ENCODE results near the gene CCDC149. TPM values are rescaled to one million over a fixed set of nuclear protein-coding genes. Genes with fewer than 3 reads are reported as not detected.

The CCDC149 gene
- total RNA-seq, 2 donors from 2014 or later, result 13.3 to 13.5 TPM

DNA sequence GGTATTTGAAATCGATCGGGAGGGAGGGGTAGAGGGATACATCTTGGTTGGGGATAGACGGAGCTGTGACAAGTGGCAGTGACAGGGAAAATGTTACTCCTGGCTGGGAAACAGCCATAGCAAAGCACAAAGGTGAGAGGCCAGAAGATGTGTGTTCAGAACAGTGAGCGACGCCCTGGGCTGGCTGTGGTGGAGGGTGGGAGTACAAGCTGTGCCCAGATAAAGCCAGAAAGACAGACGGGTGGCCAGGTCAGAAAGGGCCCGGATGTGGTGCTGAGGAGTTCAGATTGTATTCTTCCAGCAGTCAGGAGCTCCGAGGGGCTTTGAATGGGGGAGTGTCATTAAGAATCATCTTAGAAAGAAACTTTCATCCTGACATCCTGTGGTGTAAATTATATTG, 27.9 kb downstream of the CCDC149 start:
- H3K9me3 ChIP-seq, result no peaks in the 10 kb centered on the region
- no peak overlapping the region for H3K9ac ChIP-seq (ENCODE audit: low read depth in 2 of 2, low read length in 2 of 2)
- TF ChIP-seq, protein P1, sequence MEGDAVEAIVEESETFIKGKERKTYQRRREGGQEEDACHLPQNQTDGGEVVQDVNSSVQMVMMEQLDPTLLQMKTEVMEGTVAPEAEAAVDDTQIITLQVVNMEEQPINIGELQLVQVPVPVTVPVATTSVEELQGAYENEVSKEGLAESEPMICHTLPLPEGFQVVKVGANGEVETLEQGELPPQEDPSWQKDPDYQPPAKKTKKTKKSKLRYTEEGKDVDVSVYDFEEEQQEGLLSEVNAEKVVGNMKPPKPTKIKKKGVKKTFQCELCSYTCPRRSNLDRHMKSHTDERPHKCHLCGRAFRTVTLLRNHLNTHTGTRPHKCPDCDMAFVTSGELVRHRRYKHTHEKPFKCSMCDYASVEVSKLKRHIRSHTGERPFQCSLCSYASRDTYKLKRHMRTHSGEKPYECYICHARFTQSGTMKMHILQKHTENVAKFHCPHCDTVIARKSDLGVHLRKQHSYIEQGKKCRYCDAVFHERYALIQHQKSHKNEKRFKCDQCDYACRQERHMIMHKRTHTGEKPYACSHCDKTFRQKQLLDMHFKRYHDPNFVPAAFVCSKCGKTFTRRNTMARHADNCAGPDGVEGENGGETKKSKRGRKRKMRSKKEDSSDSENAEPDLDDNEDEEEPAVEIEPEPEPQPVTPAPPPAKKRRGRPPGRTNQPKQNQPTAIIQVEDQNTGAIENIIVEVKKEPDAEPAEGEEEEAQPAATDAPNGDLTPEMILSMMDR (IDR thresholded peaks at IDR 0.05), result no peak
- intact Hi-C loops (cut with DNase I), result no loop called here
- H3K4me3 ChIP-seq, result no peak overlapping the region
- H3K27me3 ChIP-seq, result no peaks in the 10 kb centered on the region
- DNase-seq, result no peak
- no peaks in the 10 kb centered on the region for H3K4me1 ChIP-seq
- H3K27ac ChIP-seq, result no peak overlapping the region
- H3K36me3 ChIP-seq, result no peaks in the 10 kb centered on the region

DNA sequence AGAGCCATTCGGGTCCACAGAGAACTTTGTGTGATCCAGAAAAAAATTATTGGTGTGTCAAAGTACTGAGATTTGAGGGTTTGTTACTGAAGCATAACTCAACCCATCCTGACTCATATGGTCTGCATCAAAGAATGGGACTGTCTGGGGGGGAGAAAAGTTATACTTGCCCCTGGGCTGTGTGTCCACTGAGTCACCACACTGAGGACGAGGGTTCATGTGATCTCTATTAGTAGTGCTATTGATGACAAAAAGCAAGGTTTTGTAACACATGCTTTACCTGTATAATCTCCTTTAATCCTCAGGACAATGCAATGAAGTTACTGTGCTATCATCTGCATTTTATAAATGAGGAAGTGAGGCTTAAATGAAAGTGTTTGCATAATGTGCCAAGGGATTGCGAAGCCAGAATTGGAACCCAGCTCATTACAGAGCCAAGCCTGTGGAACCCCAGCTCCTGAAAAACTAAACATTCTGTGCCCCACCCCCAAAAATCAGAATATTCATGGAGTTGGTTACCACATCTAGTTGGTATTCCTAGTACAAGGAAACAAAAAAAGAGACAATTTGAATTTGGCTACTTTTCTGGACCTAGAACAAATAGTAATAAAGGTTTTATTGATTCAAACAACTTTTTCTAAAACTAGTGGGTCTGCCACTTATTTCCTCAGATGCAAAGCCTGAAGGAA, 31.2 kb downstream of the CCDC149 start:
- DNase-seq, result no peak
- Histone ChIP-seq H3K4me3 (no peak overlapping the region), H3K27me3 (no peaks in the 10 kb centered on the region), H3K4me1 (no peaks in the 10 kb centered on the region), H3K9ac (ENCODE audit: low read depth in 2 of 2, low read length in 2 of 2) (no peak overlapping the region), H3K9me3 (no peaks in the 10 kb centered on the region), H3K36me3 (no peaks in the 10 kb centered on the region), H3K27ac (no peak overlapping the region)
- TF ChIP-seq, protein P1 (IDR thresholded peaks at IDR 0.05), result no peak
- intact Hi-C loops (cut with DNase I), result no loop called here

DNA sequence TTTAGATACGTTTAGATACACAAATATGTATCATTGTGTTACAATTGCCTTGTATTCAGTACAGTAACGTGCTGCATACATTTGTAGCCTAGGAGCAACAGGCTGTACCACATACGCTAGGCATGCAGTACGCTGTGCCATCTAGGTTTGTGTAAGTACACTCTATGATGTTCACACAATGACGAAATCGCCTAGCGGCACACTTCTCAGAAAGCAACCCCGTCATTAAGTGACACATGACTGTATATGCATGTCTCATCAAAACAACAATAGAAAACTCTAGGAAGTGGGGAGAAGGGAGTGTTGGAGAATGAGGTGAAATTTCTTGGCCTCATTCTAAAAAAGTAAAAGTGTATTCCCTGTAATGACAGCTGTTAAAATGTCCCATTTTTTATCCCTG, 32.7 kb downstream of the CCDC149 start:
- DNase-seq, result no peak
- no peak overlapping the region for H3K27ac ChIP-seq
- H3K36me3 ChIP-seq, result no peaks in the 10 kb centered on the region
- no peaks in the 10 kb centered on the region for H3K9me3 ChIP-seq
- H3K4me3 ChIP-seq, result no peak overlapping the region
- no peaks in the 10 kb centered on the region for H3K4me1 ChIP-seq
- TF ChIP-seq, protein P1 (IDR thresholded peaks at IDR 0.05), result no peak
- H3K27me3 ChIP-seq, result no peaks in the 10 kb centered on the region
- intact Hi-C loops (cut with DNase I), result no loop called here
- H3K9ac ChIP-seq (ENCODE audit: low read depth in 2 of 2, low read length in 2 of 2), result no peak overlapping the region

DNA sequence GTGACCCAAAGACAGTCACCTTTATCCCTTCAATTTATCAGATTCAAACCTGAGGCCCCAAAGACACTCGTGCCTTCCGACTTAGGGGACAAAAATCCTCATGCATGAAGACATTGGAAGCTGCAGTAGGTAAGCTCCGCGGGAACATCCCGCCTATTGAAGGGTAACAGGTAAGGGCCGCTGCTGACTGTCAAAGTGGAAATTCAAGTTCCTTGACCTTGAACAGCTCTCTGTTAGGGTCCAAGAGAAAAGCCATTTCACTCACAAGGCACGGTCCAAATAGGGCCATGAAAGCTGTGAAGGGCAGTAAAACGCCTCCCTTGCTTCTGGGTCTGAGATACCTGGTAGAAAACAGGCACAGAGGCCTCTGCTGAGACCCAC, 34.2 kb downstream of the CCDC149 start:
- intact Hi-C loops (cut with DNase I), result no loop called here
- no peaks in the 10 kb centered on the region for H3K4me1 ChIP-seq
- no peaks in the 10 kb centered on the region for H3K9me3 ChIP-seq
- H3K27ac ChIP-seq, result no peak overlapping the region
- no peak overlapping the region for H3K9ac ChIP-seq (ENCODE audit: low read depth in 2 of 2, low read length in 2 of 2)
- H3K4me3 ChIP-seq, result no peak overlapping the region
- TF ChIP-seq, protein P1 (IDR thresholded peaks at IDR 0.05), result no peak
- DNase-seq, result no peak
- no peaks in the 10 kb centered on the region for H3K27me3 ChIP-seq
- H3K36me3 ChIP-seq, result no peaks in the 10 kb centered on the region

DNA sequence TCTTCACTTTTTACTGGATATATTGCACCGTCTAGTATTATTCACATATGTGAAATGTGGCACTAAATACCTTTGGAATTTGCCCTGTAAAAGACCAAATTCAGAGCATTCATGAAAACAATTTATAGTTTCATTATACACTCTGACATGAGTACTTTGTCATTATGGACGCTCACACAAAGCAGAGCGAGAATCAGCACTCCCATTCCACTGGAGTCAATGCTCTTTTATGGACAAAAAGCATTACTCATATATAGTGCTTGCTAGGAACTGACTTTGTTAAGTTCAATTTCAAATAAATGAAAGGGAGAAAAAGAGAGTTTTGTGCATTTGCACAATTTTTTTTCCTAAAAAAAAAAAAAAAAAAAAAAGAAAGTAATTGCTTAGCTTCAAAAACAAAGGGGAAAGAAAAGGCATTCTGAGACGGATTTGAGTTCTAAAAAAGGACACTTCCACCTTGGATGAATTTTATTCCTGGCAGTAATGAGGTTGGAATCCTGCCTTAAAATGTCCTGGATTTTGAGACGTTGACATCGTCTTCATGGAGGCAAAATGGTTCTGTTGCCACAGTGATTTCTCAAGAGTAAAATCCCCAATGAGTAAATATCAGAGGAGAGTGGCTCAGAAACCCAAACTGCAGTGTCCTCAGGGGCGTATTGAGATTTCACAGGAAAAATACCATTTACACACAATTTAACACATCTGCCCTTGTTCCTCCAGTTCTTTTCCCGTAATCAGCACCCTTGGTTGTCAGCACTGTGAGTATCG, 34.8 kb downstream of the CCDC149 start:
- Histone ChIP-seq H3K9me3 (no peaks in the 10 kb centered on the region), H3K36me3 (no peaks in the 10 kb centered on the region), H3K27ac (no peak overlapping the region), H3K4me1 (no peaks in the 10 kb centered on the region), H3K9ac (ENCODE audit: low read depth in 2 of 2, low read length in 2 of 2) (no peak overlapping the region), H3K27me3 (no peaks in the 10 kb centered on the region), H3K4me3 (no peak overlapping the region)
- TF ChIP-seq, protein P1 (IDR thresholded peaks at IDR 0.05), result no peak
- intact Hi-C loops (cut with DNase I), result no loop called here
- no peak for DNase-seq
